GM12873 (cell line): ENCODE results near the gene FKBP1A.

Experiments used
- CTCF ChIP-seq: IDR thresholded peaks from 2 replicates; pipeline ENCODE4 v1.5.1; 2012; ENCODE audit warnings: low read depth, mild to moderate bottlenecking, moderate library complexity, low read length, control low read depth; ENCODE audit not compliant: insufficient read depth; ENCODE audit errors: missing control alignments

FKBP1A gene

GRCh38 chr20:1398185-1398584 lies 5.3 kb upstream of the FKBP1A start:
- TF ChIP-seq CTCF: peak; percentile 27

GRCh38 chr20:1397710-1398109 lies 4.9 kb upstream of the FKBP1A start:
- no peak for TF ChIP-seq CTCF

- TF ChIP-seq CTCF: no peak
Measured at GRCh38 chr20:1396702-1397101, 3.8 kb upstream of the FKBP1A start.

- TF ChIP-seq CTCF: no peak
Measured at GRCh38 chr20:1396264-1396663, 3.4 kb upstream of the FKBP1A start.

- TF ChIP-seq CTCF: no peak
Measured at GRCh38 chr20:1394686-1395085, 1.8 kb upstream of the FKBP1A start.

- no peak for TF ChIP-seq CTCF
Measured at GRCh38 chr20:1393507-1393882, 641 bp upstream of the FKBP1A start.

- no peak for TF ChIP-seq CTCF
Measured at GRCh38 chr20:1392443-1392692, 486 bp downstream of the FKBP1A start.
